GM21825 (cell line): ENCODE data around the gene SLC6A9.

Source experiments
- ATAC-seq: cut with Tn5 transposase; IDR thresholded peaks from one replicate; pipeline ENCODE4 v1.9.1; 2021; ENCODE audit warnings: mild to moderate bottlenecking, moderate library complexity; ENCODE audit not compliant: unreplicated experiment

The SLC6A9 gene

DNA sequence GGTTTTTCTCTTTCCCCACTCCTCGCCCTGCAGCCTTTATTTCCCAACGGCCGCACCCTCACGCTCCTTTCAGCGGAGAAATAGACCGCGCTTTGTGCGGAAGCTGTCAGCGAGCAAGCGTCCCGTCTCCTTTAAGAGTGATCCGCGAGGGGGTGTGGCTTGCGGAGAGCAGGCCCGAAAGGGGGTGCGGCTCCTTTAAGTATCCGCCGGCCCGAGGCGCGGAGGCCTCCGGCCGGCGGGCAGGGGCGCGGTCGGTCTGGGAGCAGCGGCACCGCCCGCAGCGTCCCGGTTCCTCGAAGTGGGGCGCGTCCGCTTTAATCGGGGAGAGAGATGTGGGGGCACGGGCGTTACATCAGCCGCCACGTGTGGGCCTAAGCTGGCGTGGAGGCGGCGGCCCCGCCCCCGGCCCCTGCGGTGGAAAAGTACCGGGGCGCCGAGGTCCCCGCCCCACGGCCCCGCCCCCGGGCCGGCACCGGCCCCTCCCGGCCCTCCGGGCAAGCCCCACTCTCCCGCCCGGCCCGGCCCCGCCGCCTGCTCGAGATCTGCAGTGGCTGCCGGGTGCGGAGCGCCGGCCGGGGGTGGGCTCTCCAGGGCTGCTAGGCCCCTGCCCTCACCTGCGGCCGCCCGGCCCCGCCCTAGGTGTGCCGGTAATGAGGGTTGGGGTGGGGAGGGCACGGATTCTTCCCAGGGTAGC lies 1.2 kb downstream of the SLC6A9 start:
- ATAC-seq, result peak; percentile 78

DNA sequence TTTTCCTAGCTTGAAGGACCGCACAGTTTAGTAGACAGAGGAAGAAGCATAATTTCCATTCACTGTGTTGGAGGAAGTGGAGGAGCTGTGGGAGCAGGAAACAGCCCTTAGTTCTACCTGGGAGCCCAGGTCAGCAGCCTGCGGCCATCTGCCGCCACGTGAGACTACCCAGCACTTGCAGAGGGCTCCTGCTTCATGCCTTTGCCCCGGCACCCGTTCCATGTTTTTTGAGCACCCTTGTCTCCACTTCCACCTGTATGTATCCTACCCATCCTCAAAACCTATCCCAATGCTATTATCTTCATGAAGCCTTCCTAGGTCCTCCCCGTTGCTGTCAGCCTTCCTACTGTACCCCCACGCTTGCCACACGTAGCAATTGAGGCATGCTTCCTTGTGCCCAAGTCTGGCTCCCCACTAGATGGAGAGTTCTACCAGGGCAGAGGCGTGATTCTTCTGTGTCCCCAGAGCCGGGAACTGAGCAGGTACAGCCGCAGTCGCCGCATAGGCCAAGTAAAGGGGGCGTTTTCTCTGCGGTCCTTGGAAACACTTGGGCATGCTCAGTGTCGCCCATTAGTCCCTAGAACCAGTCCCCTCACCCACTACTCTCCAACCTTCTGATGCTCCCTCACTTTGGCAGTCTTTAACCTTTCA lies 1.9 kb downstream of the SLC6A9 start:
- ATAC-seq, result peak; percentile 8

DNA sequence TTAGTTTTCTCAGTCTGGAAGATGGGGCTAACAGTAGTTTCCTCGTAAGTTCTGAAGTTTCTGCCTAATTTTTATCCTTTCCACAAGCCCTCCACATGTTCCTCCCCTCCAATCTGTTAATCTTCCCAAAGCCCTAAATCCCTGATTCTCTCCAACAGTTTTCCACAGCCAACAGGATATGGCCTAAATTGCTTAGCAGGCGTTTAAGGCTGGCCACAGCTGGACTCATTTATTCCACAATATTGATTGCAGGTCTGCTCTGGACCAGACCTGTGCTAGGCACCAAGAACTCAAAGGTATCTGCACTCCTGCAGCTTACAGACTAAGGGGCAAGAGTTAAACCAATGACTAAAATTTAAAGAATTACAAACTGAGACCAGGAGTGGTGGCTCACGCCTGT lies 3.9 kb downstream of the SLC6A9 start:
- no peak for ATAC-seq

DNA sequence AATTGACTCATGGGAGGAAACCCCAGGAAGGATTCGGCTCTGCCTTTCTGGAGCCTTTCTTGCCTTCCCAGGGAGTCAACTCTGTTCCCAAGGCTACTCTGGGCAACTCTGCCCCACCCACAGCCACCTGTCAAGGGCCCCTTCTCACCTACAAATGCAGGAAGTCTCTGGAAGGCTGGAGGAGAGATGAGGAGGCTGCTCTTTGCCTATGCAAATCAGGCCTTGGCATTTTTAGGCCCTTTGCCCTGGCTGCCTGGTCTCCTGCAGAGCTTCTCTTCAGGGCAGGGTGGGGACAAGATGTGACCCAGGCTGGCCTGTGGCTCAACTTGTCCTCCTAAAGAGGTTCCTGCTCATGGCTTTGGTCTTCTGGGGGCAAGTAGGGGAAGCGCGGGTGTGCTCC lies 5.4 kb downstream of the SLC6A9 start:
- ATAC-seq, result no peak

DNA sequence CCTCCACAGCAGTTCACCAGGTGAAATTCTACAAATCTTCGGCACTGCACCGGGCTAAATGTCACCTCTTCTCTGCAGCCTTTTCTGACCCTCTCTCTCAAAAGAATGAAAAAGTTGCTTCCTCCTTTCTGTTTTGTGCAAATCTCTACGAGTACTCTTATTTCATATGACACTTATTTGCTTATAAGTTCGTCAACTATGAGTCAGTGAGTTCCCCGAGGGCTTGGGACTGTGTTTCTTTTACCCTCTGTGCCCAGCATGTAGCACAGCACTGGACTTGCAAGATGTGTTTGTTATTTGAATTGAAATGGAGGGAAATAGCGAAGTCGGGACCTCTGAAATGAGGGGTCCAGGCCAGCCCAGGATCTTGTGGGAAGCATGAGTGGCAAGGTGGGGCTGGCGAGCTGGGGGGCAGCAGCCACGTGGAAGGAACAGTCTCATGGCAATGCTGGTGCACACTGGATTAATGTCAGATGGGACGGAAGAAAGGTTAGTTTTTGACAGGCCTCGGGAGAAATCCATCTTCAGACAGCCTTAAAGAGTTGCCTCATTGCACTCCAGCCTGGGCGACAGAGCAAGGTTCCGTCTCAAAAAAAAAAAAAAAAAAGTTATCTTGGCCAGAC lies 6.2 kb downstream of the SLC6A9 start:
- no peak for ATAC-seq

DNA sequence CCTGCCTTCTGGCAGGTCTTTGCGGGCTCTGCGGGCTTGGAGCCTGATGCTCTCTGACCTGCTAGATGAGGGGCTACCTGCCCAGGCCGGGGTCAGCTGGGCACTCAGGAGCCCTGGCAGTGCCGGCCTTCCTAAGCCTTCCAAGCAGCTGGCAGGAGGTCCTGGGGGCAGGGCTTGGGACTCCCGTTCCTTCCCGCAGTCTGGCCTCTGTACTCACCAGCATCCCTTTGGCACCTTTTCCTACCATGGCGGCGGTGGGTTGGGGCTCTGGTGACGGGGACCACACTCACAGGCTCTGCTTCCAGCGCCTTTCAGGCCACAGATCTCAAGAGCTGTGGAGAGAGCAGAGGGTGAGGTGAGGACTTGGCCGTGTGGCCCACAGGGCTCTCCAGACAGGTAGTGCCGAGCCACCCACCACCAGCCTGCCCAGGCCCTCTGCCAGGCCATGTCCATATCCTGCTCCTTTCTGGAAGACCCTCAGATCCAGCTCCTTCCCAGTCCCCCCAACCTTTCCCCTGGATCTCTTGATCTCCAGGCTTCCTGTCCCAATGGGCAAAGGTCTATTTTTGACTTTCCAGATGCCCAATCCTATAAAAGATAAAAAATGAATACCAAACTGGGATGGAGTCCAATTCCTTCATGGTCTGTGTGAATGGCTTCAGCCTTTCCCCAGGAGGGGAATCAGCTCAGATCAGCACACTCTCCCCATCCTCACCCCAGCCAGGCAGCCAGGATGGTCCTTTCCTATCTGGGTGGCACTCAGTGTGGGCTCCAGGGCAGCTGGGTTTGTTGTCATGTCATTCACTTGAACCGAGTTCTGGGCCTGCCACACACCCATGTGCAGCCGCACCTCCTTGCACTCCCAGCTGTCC lies 7.0 kb downstream of the SLC6A9 start:
- ATAC-seq, result no peak

DNA sequence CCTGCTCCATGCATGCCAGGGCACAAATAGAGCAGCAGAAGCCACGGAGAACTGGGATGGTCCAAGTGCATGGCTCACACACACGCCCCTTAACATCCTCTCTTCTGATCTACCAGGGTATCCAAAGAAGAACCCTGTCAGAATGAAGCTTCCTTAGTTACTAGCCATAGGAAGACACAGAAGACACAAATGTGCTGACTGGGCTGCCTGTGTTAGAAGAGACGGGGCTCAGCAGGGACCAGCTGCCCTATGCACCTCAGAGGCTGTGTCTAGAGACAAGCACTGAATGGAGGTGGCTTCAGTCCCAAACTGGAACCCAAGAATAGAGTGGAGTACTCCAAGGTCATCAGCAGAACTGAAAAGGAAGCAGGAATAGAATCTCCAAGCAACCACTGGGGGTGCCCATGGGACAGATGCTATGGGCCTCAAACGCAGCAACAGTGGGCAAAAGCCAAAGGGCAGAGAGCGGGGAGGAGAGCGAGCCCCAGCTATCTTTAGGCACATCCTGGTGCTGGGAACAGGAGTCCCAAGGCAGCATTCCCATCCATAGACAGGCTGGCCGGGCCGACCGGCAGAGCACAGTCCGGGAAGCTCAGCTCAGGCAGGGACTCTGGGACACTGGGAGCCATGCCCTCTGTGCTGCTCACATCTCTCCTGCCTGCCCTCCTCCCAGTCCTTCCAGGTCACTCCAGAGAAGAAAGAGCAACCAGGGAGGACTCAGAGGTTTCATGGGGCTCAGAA lies 9.5 kb downstream of the SLC6A9 start:
- ATAC-seq, result no peak

DNA sequence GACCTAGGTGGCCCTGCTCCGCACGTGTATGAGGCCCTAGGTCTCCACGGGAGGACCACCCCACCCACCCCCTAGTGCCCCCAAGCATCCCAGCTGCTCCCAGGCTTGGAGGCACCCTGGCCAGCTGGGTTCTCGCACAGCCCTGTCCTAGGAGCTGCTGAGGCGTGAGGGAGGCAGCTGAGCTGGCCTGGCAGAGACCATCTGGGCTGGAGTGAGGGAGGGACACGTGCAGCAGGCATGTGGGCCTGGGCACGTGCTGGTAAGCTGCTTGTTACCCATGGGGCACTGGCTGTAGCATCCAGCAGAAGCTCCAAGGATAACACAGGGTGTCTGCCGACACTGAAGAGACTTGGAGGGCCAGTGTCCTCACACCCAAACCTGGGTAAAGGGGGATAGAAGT lies 10.1 kb downstream of the SLC6A9 start:
- no peak for ATAC-seq

DNA sequence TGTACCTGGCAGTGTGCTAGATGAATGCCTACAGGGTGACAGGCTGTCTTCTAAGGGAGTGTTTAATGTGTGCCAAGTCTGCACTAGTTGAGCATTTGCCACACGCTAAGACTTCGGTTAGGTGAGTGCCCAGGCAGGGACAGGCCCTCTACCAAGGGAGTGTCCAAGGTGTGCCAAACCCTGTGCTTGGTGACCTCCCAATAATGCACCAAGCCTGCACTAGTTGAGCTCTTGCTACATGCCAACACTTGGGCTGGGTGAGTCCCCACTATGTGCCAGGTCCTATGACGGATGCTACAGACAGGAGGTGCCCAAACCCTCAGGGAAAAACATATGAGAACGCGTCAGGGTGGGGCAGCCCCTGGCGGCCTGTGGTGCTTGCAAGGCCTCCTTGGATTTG lies 10.8 kb downstream of the SLC6A9 start:
- ATAC-seq, result no peak

DNA sequence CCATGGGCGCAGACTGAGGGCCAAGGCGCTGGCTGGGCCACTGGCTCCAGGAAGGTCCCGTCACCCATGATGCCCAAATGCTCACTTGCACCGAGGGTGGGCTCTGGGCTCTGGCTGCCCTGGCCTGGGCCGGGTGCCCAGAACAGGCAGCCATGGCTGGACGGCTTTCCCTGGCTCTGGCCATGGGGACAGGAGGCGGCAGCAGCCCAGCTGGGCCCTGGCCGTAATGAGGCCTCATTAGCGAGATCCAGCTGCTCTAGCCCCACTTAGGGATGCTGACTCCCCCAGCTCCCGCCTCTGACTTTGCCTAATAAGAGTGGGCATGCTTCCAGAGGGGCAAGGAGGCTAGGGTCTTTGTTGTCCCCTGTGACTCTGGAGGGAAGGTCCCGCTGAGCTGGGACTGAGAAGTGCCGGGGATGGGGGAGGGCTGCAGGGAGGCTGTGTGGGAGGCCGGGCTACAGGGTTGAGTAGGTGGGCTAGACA lies 11.8 kb downstream of the SLC6A9 start:
- ATAC-seq, result no peak

DNA sequence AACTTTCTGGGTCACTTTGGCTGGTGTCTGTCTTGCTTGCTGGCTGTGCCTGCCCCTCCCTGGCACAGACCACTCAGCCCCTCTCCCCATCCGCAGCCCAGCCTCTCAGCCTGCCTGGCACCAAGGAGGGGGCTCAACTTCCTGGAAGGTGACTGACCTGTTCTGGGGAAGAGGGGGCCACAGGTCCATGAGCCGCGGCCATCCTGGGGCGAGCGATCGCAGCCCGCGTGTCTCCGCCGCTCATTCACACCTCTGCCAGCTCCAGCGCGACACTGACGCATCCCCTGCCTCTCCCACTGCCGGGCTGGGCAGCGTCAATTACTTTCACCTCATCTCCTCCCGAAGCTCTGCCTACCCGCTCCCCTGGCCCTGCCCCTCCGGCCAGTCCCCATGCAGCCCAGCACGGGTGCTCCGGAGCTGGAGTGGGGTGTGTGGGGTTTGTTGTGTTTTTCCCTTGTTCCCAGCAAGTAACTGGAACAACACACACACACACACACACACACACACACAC lies 14.3 kb downstream of the SLC6A9 start:
- no peak for ATAC-seq

DNA sequence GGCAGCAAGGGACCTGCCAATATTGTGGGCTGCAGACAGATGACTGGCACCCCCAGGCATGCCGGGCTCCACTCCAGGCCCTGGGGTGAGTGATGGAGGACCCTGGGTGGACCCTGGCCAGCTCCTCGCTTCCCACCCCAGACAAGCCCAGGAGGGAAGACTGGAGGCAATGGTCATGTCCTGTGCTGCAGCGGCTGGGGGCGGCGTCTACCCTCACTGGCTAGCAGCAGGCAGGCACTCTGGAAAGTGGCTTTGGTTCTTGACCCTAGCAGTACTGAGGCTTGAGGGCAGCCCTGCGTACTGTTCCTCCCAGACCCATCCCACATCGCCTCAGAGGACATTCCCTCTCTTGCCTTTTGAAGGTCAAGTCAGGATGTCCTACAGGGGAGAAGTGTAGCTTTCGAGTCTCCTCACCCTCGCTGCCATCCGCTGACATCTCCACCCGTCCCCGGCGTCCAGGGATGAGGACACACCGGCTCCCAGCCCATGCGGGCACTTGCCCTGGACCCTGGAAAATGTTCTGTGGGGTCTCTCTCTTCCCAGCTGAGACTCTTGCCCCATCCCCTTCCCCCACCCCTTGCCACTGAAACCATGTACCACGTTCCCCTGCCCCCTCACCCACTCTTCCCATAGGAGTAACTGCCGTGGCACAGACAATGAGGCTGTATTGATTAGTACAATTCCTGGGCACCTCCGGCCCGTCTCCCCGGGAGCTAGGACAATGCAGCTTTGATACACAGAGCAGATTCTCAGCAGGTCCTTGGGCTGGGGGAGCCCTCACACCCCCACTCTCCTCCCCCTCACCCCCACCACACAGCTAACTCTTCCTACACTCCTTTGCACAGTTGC lies 15.0 kb downstream of the SLC6A9 start:
- no peak for ATAC-seq

DNA sequence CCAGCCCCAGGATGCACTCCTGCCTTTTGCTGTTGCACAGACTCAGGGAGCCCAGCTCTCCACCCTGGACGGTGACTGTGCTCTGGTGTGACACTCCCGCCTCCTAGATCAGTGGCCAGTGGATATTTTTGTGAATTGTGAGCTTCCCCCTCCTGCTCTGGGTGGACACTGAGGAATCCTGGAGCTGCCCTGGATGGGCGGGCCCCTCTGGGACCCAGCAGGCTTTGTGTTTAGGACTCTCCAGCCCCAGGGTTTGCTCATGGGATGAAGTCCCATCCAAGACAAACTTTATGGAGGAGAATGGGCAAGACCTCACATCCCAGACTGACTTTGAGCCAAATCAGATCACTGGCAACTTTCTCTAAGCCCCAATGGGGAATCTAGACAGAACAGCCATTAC lies 16.1 kb downstream of the SLC6A9 start:
- no peak for ATAC-seq

DNA sequence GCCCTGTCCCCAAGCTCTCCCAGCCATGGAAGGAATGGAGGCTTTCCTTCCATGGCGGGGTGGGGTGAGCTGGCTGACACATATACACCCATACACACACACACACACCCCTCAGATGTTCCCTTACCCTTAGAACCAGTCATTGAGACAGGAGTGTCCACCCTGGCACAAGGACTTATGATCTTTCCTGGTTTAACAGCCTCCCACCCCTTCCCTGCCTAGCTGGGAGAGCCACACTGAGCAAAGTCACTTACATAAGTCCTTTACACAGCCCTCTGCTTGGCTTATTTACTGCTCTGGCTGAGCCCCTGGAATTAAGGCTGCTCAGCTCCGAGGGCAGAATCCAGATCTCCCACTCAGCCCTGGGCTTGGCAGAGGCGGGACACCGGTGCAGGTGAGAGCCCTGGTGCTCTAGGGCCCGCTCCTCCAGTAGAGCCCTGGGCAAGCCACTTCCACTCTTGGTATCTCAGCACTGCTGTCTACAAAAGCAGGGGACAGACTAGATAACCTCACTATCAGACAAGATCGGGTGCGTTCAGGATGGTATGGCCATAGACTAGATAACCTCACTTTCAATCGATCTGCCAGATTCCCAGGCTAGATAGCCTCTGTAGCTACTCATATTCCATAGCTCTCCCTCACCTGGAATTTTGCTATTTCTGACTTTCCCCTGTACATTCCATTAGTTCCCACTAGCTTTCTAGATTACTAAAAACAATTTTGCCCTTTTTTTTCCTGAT lies 16.7 kb downstream of the SLC6A9 start:
- ATAC-seq, result no peak

DNA sequence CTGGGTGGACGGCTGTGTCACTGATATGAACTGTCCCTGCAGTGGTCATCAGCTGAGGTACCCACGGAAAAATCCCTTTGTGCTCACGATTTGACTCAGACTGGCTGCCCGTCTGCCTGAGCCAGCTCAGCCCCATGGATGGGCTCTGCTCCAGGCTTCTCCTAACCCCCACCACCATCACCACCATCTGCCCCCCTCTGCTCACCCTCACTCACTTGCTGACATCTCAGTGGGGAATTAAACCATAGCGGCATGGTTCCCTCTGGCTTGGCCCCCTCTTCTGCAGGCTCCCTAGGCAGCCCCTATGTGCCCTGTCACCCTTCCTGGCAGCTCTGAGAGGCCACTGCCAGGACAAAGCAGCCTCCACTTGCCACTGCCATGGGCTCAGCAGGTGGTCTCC lies 17.3 kb downstream of the SLC6A9 start:
- no peak for ATAC-seq

DNA sequence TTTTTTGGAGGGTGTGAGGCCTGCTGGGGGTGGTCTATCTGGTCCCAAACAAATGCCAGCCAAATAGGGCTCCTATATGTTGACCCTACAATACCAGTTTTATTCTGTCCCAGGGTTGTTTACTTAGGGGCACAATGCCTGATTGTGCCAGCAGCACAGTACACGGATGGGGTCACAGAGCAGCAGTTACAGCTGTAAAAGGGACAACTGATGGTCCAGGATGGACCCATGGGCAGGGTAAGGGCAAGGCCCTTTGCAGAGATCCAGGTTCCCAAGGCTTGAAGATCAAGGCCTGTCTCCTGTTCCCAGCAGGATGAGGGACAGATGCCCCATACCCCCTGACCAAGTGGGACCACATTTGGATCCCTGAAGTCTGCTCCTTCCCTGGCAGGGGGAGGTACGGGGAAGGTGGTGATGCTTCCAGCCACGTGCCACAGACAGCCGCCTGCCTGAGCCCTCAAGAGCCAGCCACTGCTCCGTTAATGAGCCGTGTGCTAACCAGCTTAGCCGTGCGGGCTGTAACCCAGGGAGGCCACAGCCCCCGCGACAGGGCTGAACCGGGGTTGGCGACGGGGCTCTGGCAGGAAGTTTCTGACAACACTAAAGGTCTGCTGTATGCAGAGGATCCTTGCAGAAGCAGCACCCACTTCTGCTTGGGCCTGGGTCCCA lies 18.2 kb downstream of the SLC6A9 start:
- ATAC-seq, result no peak

DNA sequence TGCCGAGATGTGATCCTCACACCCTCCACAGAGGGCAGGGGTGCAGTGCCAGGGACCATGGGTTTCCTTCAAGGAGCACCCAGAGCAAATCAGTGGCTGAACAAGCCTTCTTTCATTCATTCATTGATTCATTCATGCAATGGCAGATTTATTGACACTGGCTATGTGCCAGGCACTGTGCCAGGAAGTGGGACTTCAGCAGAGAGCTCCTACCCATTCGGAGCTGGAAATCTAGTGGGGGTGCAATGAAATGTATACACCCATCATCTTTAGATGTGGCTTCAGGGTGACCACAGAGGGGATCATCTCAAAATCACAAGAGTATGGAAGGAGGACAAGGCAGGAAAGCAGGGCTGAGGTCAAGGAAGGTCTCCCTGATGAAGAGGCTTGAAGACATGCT lies 18.9 kb downstream of the SLC6A9 start:
- ATAC-seq, result no peak

DNA sequence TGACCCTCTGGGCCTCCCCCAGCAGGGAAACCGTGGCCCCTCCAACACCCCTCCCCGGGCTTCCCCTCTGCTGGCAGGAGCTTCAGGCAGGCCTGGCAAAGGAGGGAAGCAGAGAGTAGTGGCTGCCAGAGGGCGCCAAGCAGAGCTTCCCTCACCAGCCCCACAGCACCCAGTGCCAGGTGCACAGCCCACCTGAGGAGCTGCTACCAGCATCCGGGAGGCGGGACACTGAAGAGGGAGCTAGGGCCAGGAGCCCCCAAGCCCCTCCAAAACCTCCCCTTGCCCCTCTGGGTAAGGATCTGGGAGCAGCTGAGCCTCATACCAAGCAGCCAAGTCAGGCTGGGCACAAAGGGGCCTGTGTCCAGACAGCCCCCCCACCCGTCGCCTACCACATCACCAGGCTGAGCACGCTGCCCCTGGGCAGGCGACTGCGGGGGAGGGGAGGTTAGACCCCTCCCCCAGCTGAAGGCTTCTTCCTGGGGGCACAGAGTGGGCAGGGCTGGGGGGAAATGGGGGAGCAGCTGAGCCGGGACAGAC lies 20.3 kb downstream of the SLC6A9 start:
- no peak for ATAC-seq
